ENCODE measurements around the gene ZNF646.
A peak's percentile ranks its signal among the peaks of the same experiment; 100 is the strongest.

ZNF646 gene

GRCh38 chr16:31063843-31064611 is 10.2 kb upstream of the ZNF646 start:
- peak; percentile 33 for DNase-seq

DNA sequence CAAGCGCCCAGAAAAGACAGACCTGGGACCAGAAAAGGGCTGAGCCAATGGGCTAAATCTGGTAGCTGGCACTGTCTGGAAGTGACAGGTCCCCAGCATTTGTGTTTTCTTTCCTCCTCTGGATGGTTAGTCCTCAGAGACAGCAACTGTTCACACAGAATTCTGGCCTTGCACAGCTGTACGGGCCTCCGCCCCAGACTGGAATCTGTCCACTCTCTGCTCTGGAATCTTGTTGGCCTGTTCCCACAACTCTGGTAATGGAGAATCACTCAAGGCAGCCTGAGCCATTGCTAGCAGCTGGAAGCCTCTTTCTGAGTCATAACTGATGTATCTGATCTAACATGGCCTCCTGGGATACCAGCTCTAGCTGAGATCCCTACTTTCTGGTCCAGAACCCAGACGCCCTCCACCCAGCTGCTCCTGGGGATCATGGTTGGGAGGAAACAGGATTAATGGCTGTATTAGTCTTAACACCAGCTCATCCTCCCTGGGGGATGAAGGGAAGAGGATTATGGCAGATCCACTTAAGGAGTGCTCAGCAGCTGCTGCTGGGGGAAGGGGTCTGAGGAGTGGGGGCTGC is 9.2 kb upstream of the ZNF646 start:
- DNase-seq, result no peak

DNA sequence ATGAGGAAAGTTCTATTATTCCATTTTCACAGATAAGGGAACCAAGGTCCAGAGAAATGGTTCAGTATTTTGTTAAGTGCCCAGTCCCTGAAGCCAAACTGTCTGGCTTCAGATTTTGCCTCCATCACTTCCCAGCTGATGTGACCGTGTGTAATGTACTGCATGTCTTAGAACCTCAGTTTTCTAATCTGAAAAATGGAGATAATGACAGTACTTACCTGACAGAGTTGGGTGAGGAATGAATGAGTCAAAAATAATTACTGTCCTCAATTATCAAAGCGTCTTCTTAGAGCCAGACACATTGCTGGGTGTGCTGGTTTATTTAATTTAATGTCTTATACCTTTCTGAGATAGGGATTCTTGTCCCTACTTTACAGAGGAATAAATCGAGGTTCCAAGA is 6.9 kb upstream of the ZNF646 start:
- DNase-seq, result no peak

GRCh38 chr16:31071861-31072260 is 2.4 kb upstream of the ZNF646 start:
- no peak for DNase-seq

- no peak for DNase-seq
Measured at GRCh38 chr16:31072540-31073141, 1.6 kb upstream of the ZNF646 start.

DNA sequence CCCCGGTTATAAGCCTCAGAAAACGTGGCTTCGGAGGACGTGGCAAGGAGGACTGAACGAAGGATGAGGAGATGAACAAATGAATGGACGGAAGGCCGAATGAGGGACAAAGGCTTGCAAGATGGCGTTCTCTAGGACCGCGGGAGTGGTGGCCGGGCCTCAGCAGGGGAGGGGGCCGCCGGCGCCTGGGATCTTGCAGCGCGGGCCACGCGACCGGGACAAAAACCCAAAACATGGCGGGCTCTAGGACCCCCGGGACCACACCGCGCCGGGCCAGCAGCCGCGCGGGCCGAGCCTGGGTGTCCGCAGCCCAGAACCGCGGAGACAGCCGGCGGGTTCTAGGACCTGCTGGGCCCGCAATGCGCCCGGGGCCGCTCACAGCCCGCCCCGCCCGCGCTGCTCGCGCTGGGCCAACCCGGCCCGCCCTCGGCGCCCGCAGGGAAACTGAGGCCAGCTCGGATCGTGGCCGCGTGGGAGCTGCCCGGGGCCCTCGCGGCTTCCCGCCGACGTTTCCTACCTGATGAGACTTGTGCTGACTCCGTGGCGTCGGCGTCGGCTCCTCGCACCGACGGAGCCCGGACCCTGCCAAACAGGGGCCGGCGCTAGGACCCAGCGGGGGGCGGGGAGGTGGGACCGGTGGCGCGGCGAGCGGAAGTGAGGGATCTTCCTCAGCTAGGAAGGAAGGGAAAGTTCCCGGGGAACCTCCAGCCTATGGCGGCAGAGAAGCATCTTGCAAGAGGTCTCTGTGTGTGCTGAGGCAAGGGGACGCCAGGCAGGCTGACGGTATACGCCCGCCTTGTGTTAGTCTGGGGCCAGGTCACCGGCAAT is 866 bp upstream of the ZNF646 start:
- DNase-seq, result peak; percentile 85

GRCh38 chr16:31074814-31075183 is 577 bp downstream of the ZNF646 start:
- no peak for DNase-seq

DNA sequence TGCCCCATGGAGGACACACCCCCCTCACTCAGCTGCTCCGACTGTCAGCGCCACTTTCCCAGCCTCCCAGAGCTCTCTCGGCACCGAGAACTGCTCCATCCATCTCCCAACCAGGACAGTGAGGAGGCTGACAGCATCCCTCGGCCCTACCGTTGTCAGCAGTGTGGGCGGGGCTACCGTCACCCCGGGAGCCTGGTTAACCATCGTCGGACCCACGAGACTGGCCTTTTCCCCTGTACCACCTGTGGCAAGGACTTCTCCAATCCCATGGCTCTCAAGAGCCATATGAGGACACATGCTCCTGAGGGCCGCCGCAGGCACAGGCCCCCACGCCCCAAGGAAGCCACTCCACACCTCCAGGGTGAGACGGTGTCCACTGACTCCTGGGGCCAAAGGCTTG is 2.1 kb downstream of the ZNF646 start:
- no peak for DNase-seq

DNA sequence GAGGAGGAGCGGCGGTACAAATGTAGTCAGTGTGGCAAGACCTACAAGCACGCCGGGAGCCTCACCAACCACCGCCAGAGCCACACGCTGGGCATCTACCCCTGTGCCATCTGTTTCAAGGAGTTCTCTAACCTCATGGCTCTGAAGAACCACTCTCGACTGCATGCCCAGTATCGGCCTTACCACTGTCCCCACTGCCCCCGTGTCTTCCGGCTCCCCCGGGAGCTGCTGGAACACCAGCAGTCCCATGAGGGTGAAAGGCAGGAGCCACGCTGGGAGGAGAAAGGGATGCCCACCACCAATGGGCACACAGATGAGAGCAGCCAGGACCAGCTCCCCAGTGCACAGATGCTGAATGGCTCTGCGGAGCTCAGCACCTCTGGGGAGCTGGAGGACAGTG is 2.8 kb downstream of the ZNF646 start:
- DNase-seq, result no peak

GRCh38 chr16:31077592-31078396 is 3.6 kb downstream of the ZNF646 start:
- no peak for DNase-seq

GRCh38 chr16:31078597-31079341 is 4.5 kb downstream of the ZNF646 start:
- no peak for DNase-seq

DNA sequence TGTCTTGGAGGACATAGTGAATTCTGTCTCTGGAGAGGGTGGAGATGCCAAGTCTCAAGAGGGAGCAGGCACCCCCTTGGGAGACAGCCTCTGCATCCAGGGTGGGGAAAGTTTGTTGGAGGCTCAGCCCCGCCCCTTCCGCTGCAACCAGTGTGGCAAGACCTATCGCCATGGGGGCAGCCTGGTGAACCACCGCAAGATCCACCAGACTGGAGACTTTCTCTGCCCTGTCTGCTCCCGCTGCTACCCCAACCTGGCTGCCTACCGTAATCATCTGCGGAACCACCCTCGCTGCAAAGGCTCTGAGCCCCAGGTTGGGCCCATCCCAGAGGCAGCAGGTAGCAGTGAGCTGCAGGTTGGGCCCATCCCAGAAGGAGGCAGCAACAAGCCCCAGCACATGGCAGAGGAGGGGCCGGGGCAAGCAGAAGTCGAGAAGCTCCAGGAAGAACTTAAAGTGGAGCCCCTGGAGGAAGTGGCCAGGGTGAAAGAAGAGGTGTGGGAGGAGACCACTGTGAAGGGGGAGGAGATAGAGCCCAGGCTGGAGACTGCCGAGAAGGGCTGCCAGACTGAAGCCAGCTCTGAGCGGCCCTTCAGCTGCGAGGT is 5.2 kb downstream of the ZNF646 start:
- no peak for DNase-seq

- DNase-seq, result no peak
Measured at GRCh38 chr16:31080035-31080629, 5.9 kb downstream of the ZNF646 start.

DNA sequence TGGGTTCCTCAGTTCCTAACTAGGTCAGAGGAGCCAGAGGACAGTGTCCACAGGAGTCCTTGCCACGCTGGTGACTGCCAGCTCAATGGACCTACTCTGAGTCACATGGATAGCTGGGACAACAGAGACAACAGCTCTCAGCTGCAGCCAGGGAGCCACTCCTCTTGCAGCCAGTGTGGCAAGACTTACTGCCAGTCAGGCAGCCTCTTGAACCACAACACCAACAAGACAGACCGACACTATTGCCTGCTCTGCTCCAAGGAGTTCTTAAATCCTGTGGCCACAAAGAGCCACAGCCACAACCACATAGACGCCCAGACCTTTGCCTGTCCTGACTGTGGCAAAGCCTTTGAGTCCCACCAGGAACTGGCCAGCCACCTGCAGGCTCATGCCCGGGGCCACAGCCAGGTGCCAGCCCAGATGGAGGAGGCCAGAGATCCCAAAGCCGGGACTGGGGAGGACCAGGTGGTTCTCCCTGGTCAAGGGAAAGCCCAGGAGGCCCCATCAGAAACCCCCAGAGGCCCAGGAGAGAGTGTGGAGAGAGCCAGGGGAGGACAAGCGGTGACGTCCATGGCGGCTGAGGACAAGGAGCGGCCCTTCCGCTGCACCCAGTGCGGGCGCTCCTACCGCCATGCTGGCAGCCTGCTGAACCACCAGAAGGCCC is 6.7 kb downstream of the ZNF646 start:
- DNase-seq, result no peak

GRCh38 chr16:31081428-31082351 is 7.5 kb downstream of the ZNF646 start:
- DNase-seq, result no peak

GRCh38 chr16:31082368-31083045 is 8.3 kb downstream of the ZNF646 start:
- no peak for DNase-seq

DNA sequence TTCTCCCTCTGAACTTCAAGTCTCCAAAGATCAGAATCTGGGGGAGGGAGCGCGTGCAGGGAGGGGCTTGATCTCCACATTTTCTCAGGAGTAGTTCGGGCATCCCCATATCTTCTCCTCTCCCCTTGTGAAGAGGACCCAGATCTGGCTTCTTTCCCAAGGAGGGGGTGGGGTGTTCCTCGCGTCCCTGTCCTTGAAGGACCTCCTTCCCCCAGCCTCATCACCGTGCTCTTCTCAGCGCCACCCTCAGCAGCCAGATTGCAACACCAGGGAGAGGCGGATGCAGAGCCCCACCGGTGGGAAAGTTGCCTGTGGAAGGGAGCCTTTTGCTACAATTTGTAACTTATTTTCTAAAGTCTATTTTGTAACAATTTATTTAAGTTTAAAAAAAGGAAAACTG is 8.9 kb downstream of the ZNF646 start:
- DNase-seq, result no peak

GRCh38 chr16:31083556-31083955 is 9.3 kb downstream of the ZNF646 start:
- DNase-seq, result no peak

GRCh38 chr16:31083981-31084380 is 9.8 kb downstream of the ZNF646 start:
- DNase-seq, result no peak
